ENCODE data around the gene GRIPAP1. TPM values are rescaled to one million over a fixed set of nuclear protein-coding genes. Genes with fewer than 3 reads are reported as not detected.

GRIPAP1 gene
- total and polyA plus RNA-seq, 2 of the 13 experiments (the other 11 are each of a cell fraction or from before 2014, with no cell fraction given): 16.1 to 22.6 TPM

GRCh38 chrX:49002091-49002935, at the start of gene GRIPAP1 (continued):
- TF ChIP-seq ZBTB39 (CRISPR knock-in tag; IDR thresholded peaks at IDR 0.05) (no peak), HNRNPLL (IDR thresholded peaks at IDR 0.05; ENCODE audit: low read depth, low read length, poor library complexity, severe bottlenecking) (peak; percentile 23), GABPA (IDR thresholded peaks at IDR 0.05; ENCODE audit: low read depth, low read length) (no peak), GABPA (CRISPR knock-in tag; IDR thresholded peaks at IDR 0.05; ENCODE audit: low read depth) (peak; percentile 46; the same call in 1 of the 2 replicates), KDM2A (CRISPR knock-in tag; IDR thresholded peaks at IDR 0.05; ENCODE audit: borderline replicate concordance, low read depth) (peak; percentile 25; the same call in 1 of the 2 replicates), MEIS1 (CRISPR knock-in tag; IDR thresholded peaks at IDR 0.05; ENCODE audit: borderline replicate concordance) (no peak), HDAC1 (CRISPR knock-in tag; IDR thresholded peaks at IDR 0.05) (peak; percentile 38; the same call in 1 of the 2 replicates), SMAD9 (CRISPR knock-in tag; IDR thresholded peaks at IDR 0.05) (no peak), ZNF746 (CRISPR knock-in tag; IDR thresholded peaks at IDR 0.05) (no peak), MTA3 (CRISPR knock-in tag; IDR thresholded peaks at IDR 0.05) (no peak), GFI1 (CRISPR knock-in tag; IDR thresholded peaks at IDR 0.05; ENCODE audit: borderline replicate concordance) (no peak), ZNF329 (CRISPR knock-in tag; IDR thresholded peaks at IDR 0.05; ENCODE audit: low read depth) (no peak), ERF (CRISPR knock-in tag; IDR thresholded peaks at IDR 0.05) (no peak), ZNF225 (CRISPR knock-in tag; IDR thresholded peaks at IDR 0.05) (no peak), POLR2AphosphoS2 (IDR thresholded peaks at IDR 0.05; ENCODE audit: low read depth, low read length) (no peak), MED1 (CRISPR knock-in tag; IDR thresholded peaks at IDR 0.05) (0 out of 2 replicates have a peak, but pooled peaks have one; percentile 9), POLR2AphosphoS5 (IDR thresholded peaks at IDR 0.05; ENCODE audit: low read depth, low read length) (peak; percentile 62), YEATS4 (CRISPR knock-in tag; IDR thresholded peaks at IDR 0.05; ENCODE audit: borderline replicate concordance) (peak; percentile 52; the same call in 1 of the 2 replicates), ZNF382 (CRISPR knock-in tag; IDR thresholded peaks at IDR 0.05; ENCODE audit: borderline replicate concordance) (no peak), TAF1 (CRISPR knock-in tag; IDR thresholded peaks at IDR 0.05) (peak; percentile 95), THRA (CRISPR knock-in tag; IDR thresholded peaks at IDR 0.05; ENCODE audit: borderline replicate concordance) (no peak), ZNF18 (CRISPR knock-in tag; IDR thresholded peaks at IDR 0.05; ENCODE audit: insufficient replicate concordance) (no peak), NR2F2 (IDR thresholded peaks at IDR 0.05; ENCODE audit: borderline replicate concordance, low read depth) (no peak), ZZZ3 (CRISPR knock-in tag; IDR thresholded peaks at IDR 0.05; ENCODE audit: borderline replicate concordance) (no peak), RFX5 (IDR thresholded peaks at IDR 0.05; ENCODE audit: low read depth, low read length) (no peak), ZIK1 (CRISPR knock-in tag; IDR thresholded peaks at IDR 0.05; ENCODE audit: borderline replicate concordance, low read depth) (no peak)
